ENCODE results near the gene TGM3. TPM values are rescaled to one million over a fixed set of nuclear protein-coding genes. Genes with fewer than 3 reads are reported as not detected.

The TGM3 gene
- total and polyA plus RNA-seq, 4 donors, result 0.41 to 1.5 (median 0.52) TPM

GRCh38 chr20:2386516-2387179 lies 90.8 kb downstream of the TGM3 start:
- no peak for TF ChIP-seq CTCF (IDR thresholded peaks at IDR 0.05; ENCODE audit: control extremely low read depth, extremely low read depth)
- no peak overlapping the region for H3K27ac ChIP-seq (ENCODE audit: low read depth in 1 of 2, low read length in 1 of 2)
- no peaks in the 10 kb centered on the region for H3K4me1 ChIP-seq (ENCODE audit: control insufficient read depth in 5 of 5, insufficient read depth in 5 of 5, low read length in 5 of 5)
- no peaks in the 10 kb centered on the region for H3K27me3 ChIP-seq (ENCODE audit: control insufficient read depth in 3 of 3, insufficient read depth in 3 of 3, low read length in 2 of 3)
- no peak overlapping the region for H3K9ac ChIP-seq (ENCODE audit: insufficient read depth in 1 of 2, low read length in 2 of 2)
- DNase-seq (no peak), ATAC-seq (ENCODE audit: insufficient read depth, low FRiP score) (no peak)
- WGBS, 2 donors, result 66 to 74% methylated on average over 5 of the region's 5 CpGs
- peaks cover 0 to 16% (median 3%) of the 10 kb centered on the region in 4 donors for H3K9me3 ChIP-seq (ENCODE audit: control insufficient read depth in 4 of 4, insufficient read depth in 3 of 4, low read length in 3 of 4)
- H3K4me3 ChIP-seq, result no peak overlapping the region
- no peaks in the 10 kb centered on the region for H3K36me3 ChIP-seq (ENCODE audit: control insufficient read depth in 4 of 4, insufficient read depth in 4 of 4, low read length in 4 of 4)

- Histone ChIP-seq H3K4me3 (no peak overlapping the region), H3K36me3 (ENCODE audit: control insufficient read depth in 4 of 4, insufficient read depth in 4 of 4, low read length in 4 of 4) (no peaks in the 10 kb centered on the region), H3K9ac (ENCODE audit: insufficient read depth in 1 of 2, low read length in 2 of 2) (no peak overlapping the region), H3K9me3 (ENCODE audit: control insufficient read depth in 4 of 4, insufficient read depth in 3 of 4, low read length in 3 of 4) (peaks cover 0 to 16% (median 3%) of the 10 kb centered on the region in 4 donors), H3K27ac (ENCODE audit: low read depth in 1 of 2, low read length in 1 of 2) (no peak overlapping the region), H3K27me3 (ENCODE audit: control insufficient read depth in 3 of 3, insufficient read depth in 3 of 3, low read length in 2 of 3) (no peaks in the 10 kb centered on the region), H3K4me1 (ENCODE audit: control insufficient read depth in 5 of 5, insufficient read depth in 5 of 5, low read length in 5 of 5) (no peaks in the 10 kb centered on the region)
- ATAC-seq (ENCODE audit: insufficient read depth, low FRiP score) (no peak), DNase-seq (peak in 2 of 3 donors; percentile 8 to 17)
- TF ChIP-seq CTCF (IDR thresholded peaks at IDR 0.05; ENCODE audit: control extremely low read depth, extremely low read depth), result no peak
- WGBS, 2 donors, result 38 to 40% methylated on average over 2 of the region's 2 CpGs
Observed at GRCh38 chr20:2387180-2387577, 91.4 kb downstream of the TGM3 start.

- ATAC-seq (ENCODE audit: insufficient read depth, low FRiP score), result no peak
Observed at GRCh38 chr20:2387580-2387979, 91.8 kb downstream of the TGM3 start.

More at GRCh38 chr20:2387580-2387979, 91.8 kb downstream of the TGM3 start:
- WGBS, 2 donors, result 87 to 94% methylated on average over 4 of the region's 4 CpGs
- no peak overlapping the region for H3K4me3 ChIP-seq
- H3K36me3 ChIP-seq (ENCODE audit: control insufficient read depth in 4 of 4, insufficient read depth in 4 of 4, low read length in 4 of 4), result no peaks in the 10 kb centered on the region
- DNase-seq, result no peak
- no peak overlapping the region for H3K9ac ChIP-seq (ENCODE audit: insufficient read depth in 1 of 2, low read length in 2 of 2)
- no peak overlapping the region for H3K27ac ChIP-seq (ENCODE audit: low read depth in 1 of 2, low read length in 1 of 2)
- H3K27me3 ChIP-seq (ENCODE audit: control insufficient read depth in 3 of 3, insufficient read depth in 3 of 3, low read length in 2 of 3), result no peaks in the 10 kb centered on the region
- H3K9me3 ChIP-seq (ENCODE audit: control insufficient read depth in 4 of 4, insufficient read depth in 3 of 4, low read length in 3 of 4), result peaks cover 0 to 16% (median 3%) of the 10 kb centered on the region in 4 donors
- no peak for TF ChIP-seq CTCF (IDR thresholded peaks at IDR 0.05; ENCODE audit: control extremely low read depth, extremely low read depth)
- no peaks in the 10 kb centered on the region for H3K4me1 ChIP-seq (ENCODE audit: control insufficient read depth in 5 of 5, insufficient read depth in 5 of 5, low read length in 5 of 5)

Other genes with a start within 250 kb of the TGM3 start
- 10 to 100 TPM; 18.2 to 24.2 TPM for gene STK35, start 194.2 kb upstream of the TGM3 start, total RNA-seq
- 1 to 10 TPM; 5.8 to 6.8 TPM for gene STK35, start 194.2 kb upstream of the TGM3 start, polyA plus RNA-seq
- gene TGM6, start 84.9 kb downstream of the TGM3 start, total RNA-seq, result not detected
- not detected for gene TGM6, start 84.9 kb downstream of the TGM3 start, polyA plus RNA-seq
- gene SNRPB, start 174.8 kb downstream of the TGM3 start, total RNA-seq, result 100 to 1,000 TPM in 1 of 2 donors, 10 to 100 TPM in 1; 71.4 to 150 TPM
- gene SNRPB, start 174.8 kb downstream of the TGM3 start, polyA plus RNA-seq, result 100 to 1,000 TPM; 207 to 291 TPM
- 10 to 100 TPM in 1 of 2 donors, 1 to 10 TPM in 1; 8.6 to 14.8 TPM for gene ZNF343, start 212.9 kb downstream of the TGM3 start, total RNA-seq
- gene ZNF343, start 212.9 kb downstream of the TGM3 start, polyA plus RNA-seq, result 1 to 10 TPM; 4.9 to 5.6 TPM
- under 1 TPM in 1 of 2 donors, not detected in 1; 0.31 TPM for gene TMC2, start 240.6 kb downstream of the TGM3 start, total RNA-seq
- gene TMC2, start 240.6 kb downstream of the TGM3 start, polyA plus RNA-seq, result under 1 TPM; 0.06 to 0.15 TPM